Activated naive CD8-positive, alpha-beta T cell treated with anti-CD3 and anti-CD28 coated beads, Interleukin-2, amount 50 U/mL, for 24 hours (primary cell): Measurements from ENCODE around the gene ZCWPW1.
"Not testable (repeated sequence)": the region's sequence is repeated elsewhere in the genome, so short reads cannot be mapped to it uniquely, and the experiment has no call there.

Source experiments
- ATAC-seq: fragments of 150-1000 bp; cut with Tn5 transposase; one replicate; pipeline ENCODE4 v1.10.0; 2021
- DNase-seq: peaks from one replicate; pipeline ENCODE4 v3.0.0; 2021
- H3K27ac Mint-ChIP-seq: one replicate; pipeline ENCODE4 v1.8.0; 2021; ENCODE audit warnings: mild to moderate bottlenecking, mixed read lengths
- H3K27me3 Mint-ChIP-seq: one replicate; pipeline ENCODE4 v1.8.0; 2021; ENCODE audit warnings: mixed read lengths
- H3K36me3 Mint-ChIP-seq: one replicate; pipeline ENCODE4 v1.8.0; 2021; ENCODE audit warnings: low read depth, mixed read lengths
- H3K4me1 Mint-ChIP-seq: one replicate; pipeline ENCODE4 v1.8.0; 2021; ENCODE audit warnings: mixed read lengths
- H3K4me3 Mint-ChIP-seq: one replicate; pipeline ENCODE4 v1.8.0; 2021; ENCODE audit warnings: mild to moderate bottlenecking, moderate library complexity, mixed read lengths
- H3K9me3 Mint-ChIP-seq: one replicate; pipeline ENCODE4 v1.8.0; 2021; ENCODE audit warnings: mixed read lengths

The ZCWPW1 gene

GRCh38 chr7:100387695-100388094, 40.8 kb downstream of the ZCWPW1 start:
- DNase-seq: no peak
- Mint-ChIP-seq H3K36me3 (no peaks in the 10 kb centered on the region), H3K4me1 (peaks cover 10% of the 10 kb centered on the region), H3K9me3 (no peaks in the 10 kb centered on the region), H3K27ac (no peak overlapping the region), H3K4me3 (no peak overlapping the region), H3K27me3 (peaks cover 15% of the 10 kb centered on the region)
- no peak for ATAC-seq

- H3K4me1 Mint-ChIP-seq: peaks cover 12% of the 10 kb centered on the region
- no peaks in the 10 kb centered on the region for H3K9me3 Mint-ChIP-seq
- no peak for ATAC-seq
- no peak for DNase-seq
- H3K27me3 Mint-ChIP-seq: peaks cover 15% of the 10 kb centered on the region
- no peak overlapping the region for H3K4me3 Mint-ChIP-seq
- H3K27ac Mint-ChIP-seq: no peak overlapping the region
- no peaks in the 10 kb centered on the region for H3K36me3 Mint-ChIP-seq
These were observed 41.6 kb downstream of the ZCWPW1 start for GRCh38 chr7:100386940-100387339.

- peaks cover 8% of the 10 kb centered on the region for H3K27me3 Mint-ChIP-seq
- H3K36me3 Mint-ChIP-seq: no peaks in the 10 kb centered on the region
- DNase-seq: no peak
- no peak overlapping the region for H3K4me3 Mint-ChIP-seq
- H3K4me1 Mint-ChIP-seq: peaks cover 12% of the 10 kb centered on the region
- H3K9me3 Mint-ChIP-seq: no peaks in the 10 kb centered on the region
- H3K27ac Mint-ChIP-seq: no peak overlapping the region
- no peak for ATAC-seq
These were observed 43.7 kb downstream of the ZCWPW1 start for GRCh38 chr7:100384628-100385294.

GRCh38 chr7:100382234-100382853, 46.2 kb downstream of the ZCWPW1 start:
- ATAC-seq: peak; percentile 57
- H3K4me3 Mint-ChIP-seq, H3K9me3 Mint-ChIP-seq, H3K27ac Mint-ChIP-seq, H3K27me3 Mint-ChIP-seq, H3K36me3 Mint-ChIP-seq: not testable (repeated sequence)
- peaks cover 12% of the 10 kb centered on the region for H3K4me1 Mint-ChIP-seq
- peak; percentile 12 for DNase-seq

GRCh38 chr7:100381531-100382233, 46.8 kb downstream of the ZCWPW1 start:
- H3K4me3 Mint-ChIP-seq, H3K36me3 Mint-ChIP-seq, H3K27ac Mint-ChIP-seq, DNase-seq, ATAC-seq, H3K27me3 Mint-ChIP-seq, H3K9me3 Mint-ChIP-seq: not testable (repeated sequence)
- peaks cover 12% of the 10 kb centered on the region for H3K4me1 Mint-ChIP-seq

GRCh38 chr7:100380196-100380595, 48.3 kb downstream of the ZCWPW1 start:
- DNase-seq: no peak
- Mint-ChIP-seq H3K27ac (no peak overlapping the region), H3K4me1 (peaks cover 14% of the 10 kb centered on the region), H3K9me3 (no peaks in the 10 kb centered on the region), H3K4me3 (no peak overlapping the region), H3K36me3 (no peaks in the 10 kb centered on the region), H3K27me3 (peaks cover 3% of the 10 kb centered on the region)
- no peak for ATAC-seq

GRCh38 chr7:100378114-100378755, 50.3 kb downstream of the ZCWPW1 start:
- DNase-seq (no peak), ATAC-seq (no peak)
- H3K27me3 Mint-ChIP-seq: no peaks in the 10 kb centered on the region
- no peak overlapping the region for H3K27ac Mint-ChIP-seq
- H3K4me3 Mint-ChIP-seq: no peak overlapping the region
- H3K4me1 Mint-ChIP-seq: peaks cover 23% of the 10 kb centered on the region
- H3K36me3 Mint-ChIP-seq: no peaks in the 10 kb centered on the region
- no peaks in the 10 kb centered on the region for H3K9me3 Mint-ChIP-seq

GRCh38 chr7:100376066-100376465, 52.4 kb downstream of the ZCWPW1 start:
- Mint-ChIP-seq H3K36me3 (no peaks in the 10 kb centered on the region), H3K9me3 (no peaks in the 10 kb centered on the region), H3K27ac (no peak overlapping the region), H3K4me1 (peaks cover 31% of the 10 kb centered on the region), H3K27me3 (no peaks in the 10 kb centered on the region), H3K4me3 (no peak overlapping the region)
- no peak for DNase-seq
- no peak for ATAC-seq

GRCh38 chr7:100374601-100375000, 53.9 kb downstream of the ZCWPW1 start:
- Mint-ChIP-seq H3K9me3 (no peaks in the 10 kb centered on the region), H3K4me3 (no peak overlapping the region), H3K4me1 (peaks cover 34% of the 10 kb centered on the region), H3K27me3 (no peaks in the 10 kb centered on the region), H3K36me3 (no peaks in the 10 kb centered on the region), H3K27ac (peak overlapping the region; percentile 56)
- no peak for DNase-seq
- ATAC-seq: no peak

- Mint-ChIP-seq H3K4me1 (peaks cover 37% of the 10 kb centered on the region), H3K27ac (peak overlapping the region; percentile 56)
- not testable (repeated sequence) for H3K4me3 Mint-ChIP-seq, H3K9me3 Mint-ChIP-seq, H3K36me3 Mint-ChIP-seq, ATAC-seq, DNase-seq, H3K27me3 Mint-ChIP-seq
These were observed 54.5 kb downstream of the ZCWPW1 start for GRCh38 chr7:100373870-100374598.

- no peaks in the 10 kb centered on the region for H3K9me3 Mint-ChIP-seq
- no peak for ATAC-seq
- no peaks in the 10 kb centered on the region for H3K27me3 Mint-ChIP-seq
- peaks cover 4% of the 10 kb centered on the region for H3K36me3 Mint-ChIP-seq
- H3K27ac Mint-ChIP-seq: peak within 1 kb of the TSS; percentile 89
- DNase-seq: no peak
- peaks cover 44% of the 10 kb centered on the region for H3K4me1 Mint-ChIP-seq
- H3K4me3 Mint-ChIP-seq: peak within 1 kb of the TSS; percentile 11
These were observed 55.2 kb downstream of the ZCWPW1 start, which contains the start of gene PILRA for GRCh38 chr7:100373261-100373831. TSS of gene PILRA (plus strand) at chr7:100373487. CDS start at chr7:100373657, 170 bp downstream.

GRCh38 chr7:100372694-100373093, 55.8 kb downstream of the ZCWPW1 start:
- Mint-ChIP-seq H3K27me3 (no peaks in the 10 kb centered on the region), H3K4me1 (peaks cover 47% of the 10 kb centered on the region), H3K36me3 (peaks cover 5% of the 10 kb centered on the region), H3K4me3 (peak overlapping the region; percentile 11), H3K27ac (peak overlapping the region; percentile 89), H3K9me3 (no peaks in the 10 kb centered on the region)
- DNase-seq (no peak), ATAC-seq (no peak)

- peak; percentile 59 for ATAC-seq
- peak overlapping the region; percentile 89 for H3K27ac Mint-ChIP-seq
- no peaks in the 10 kb centered on the region for H3K27me3 Mint-ChIP-seq
- peaks cover 8% of the 10 kb centered on the region for H3K36me3 Mint-ChIP-seq
- H3K4me3 Mint-ChIP-seq: peak overlapping the region; percentile 11
- DNase-seq: peak; percentile 39
- H3K4me1 Mint-ChIP-seq: peaks cover 51% of the 10 kb centered on the region
- no peaks in the 10 kb centered on the region for H3K9me3 Mint-ChIP-seq
These were observed 56.2 kb downstream of the ZCWPW1 start for GRCh38 chr7:100372256-100372655.
